ENCODE results near the gene SLC37A1. TPM values are rescaled to one million over a fixed set of nuclear protein-coding genes. Genes with fewer than 3 reads are reported as not detected.

The SLC37A1 gene
- total and polyA plus RNA-seq, 2 of the 13 experiments (the other 11 are each of a cell fraction or from before 2014, with no cell fraction given): 0.22 to 0.40 TPM

DNA sequence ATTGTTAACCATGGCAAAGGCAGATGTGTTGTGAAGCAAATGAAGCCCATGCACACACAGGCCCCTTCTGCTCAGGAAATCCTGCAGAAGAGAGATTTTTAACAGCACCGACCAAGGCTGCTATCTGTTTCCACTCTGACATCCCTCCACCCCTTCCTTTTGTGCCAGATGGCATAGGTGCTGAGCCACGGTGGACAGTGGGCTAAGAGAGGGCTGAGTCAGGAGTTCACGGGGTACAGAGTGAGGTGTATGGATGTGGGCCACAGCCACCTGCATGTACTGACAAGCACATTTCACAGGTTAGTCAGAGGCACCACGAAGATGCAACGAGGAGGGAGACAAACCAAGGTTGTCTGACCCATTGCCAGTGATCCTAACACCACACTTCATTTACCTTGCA, 27.1 kb upstream of the SLC37A1 start:
- Histone ChIP-seq H4K20me1 (ENCODE audit: insufficient read depth, low read length) (no peaks in the 10 kb centered on the region), H2AFZ (ENCODE audit: low read length) (no peak overlapping the region), H3K4me1 (ENCODE audit: insufficient read depth, low read length) (no peaks in the 10 kb centered on the region), H3K27me3 (ENCODE audit: control insufficient read depth in 1 of 2, insufficient read depth in 2 of 2, low read length in 2 of 2) (peaks cover 1 to 19% of the 10 kb centered on the region in 2 experiments; a peak in 2 of 5 replicates), H3K9me3 (ENCODE audit: low read length) (0 out of 2 replicates have a peak, but pooled peaks cover 5% of the 10 kb centered on the region), H3K4me3 (replicated peaks in 1 of 3; ENCODE audit: insufficient read depth in 1 of 3, low read depth in 2 of 3, low read length in 3 of 3) (no peak overlapping the region), H3K79me2 (ENCODE audit: insufficient read depth, low read length) (no peaks in the 10 kb centered on the region), H3K36me3 (replicated peaks in 1 of 2; ENCODE audit: control insufficient read depth in 1 of 2, insufficient read depth in 2 of 2, low read length in 2 of 2) (no peaks in the 10 kb centered on the region), H3K9ac (ENCODE audit: insufficient read depth, low read depth, low read length) (no peak overlapping the region), H3K27ac (ENCODE audit: extremely low read length, insufficient read depth, low read length) (no peak overlapping the region), H3K4me2 (ENCODE audit: low read depth, low read length) (no peak overlapping the region)
- ATAC-seq (no peak), FAIRE-seq (no peak), DNase-seq (ENCODE audit: low spot score) (no peak)
- CTCF ChIA-PET (ENCODE audit: low intra/inter-chr PET ratio, low total read pairs): no interaction called here
- no TSS peak for BruUV-seq (replicated peaks)
- in situ Hi-C loops (cut with HindIII; ENCODE audit: extremely low pct_ligation_motif_present, low pct_unique_long_range_greater_than_20kb): no loop called here
- 0% methylated on average over 5 of the region's 5 CpGs for WGBS (ENCODE audit: low lambda C conversion rate)
- intact Hi-C loops (cut with micrococcal nuclease; ENCODE audit: unreplicated experiment): no loop called here
- TF ChIP-seq, protein P1, sequence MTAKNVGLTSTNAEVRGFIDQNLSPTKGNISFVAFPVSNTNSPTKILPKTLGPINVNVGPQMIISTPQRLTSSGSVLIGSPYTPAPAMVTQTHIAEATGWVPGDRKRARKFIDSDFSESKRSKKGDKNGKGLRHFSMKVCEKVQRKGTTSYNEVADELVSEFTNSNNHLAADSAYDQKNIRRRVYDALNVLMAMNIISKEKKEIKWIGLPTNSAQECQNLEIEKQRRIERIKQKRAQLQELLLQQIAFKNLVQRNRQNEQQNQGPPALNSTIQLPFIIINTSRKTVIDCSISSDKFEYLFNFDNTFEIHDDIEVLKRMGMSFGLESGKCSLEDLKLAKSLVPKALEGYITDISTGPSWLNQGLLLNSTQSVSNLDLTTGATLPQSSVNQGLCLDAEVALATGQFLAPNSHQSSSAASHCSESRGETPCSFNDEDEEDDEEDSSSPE (CRISPR knock-in tag; IDR thresholded peaks at IDR 0.05): no peak
- TF ChIP-seq ZNF768 (CRISPR knock-in tag; IDR thresholded peaks at IDR 0.05) (no peak), SP4 (CRISPR knock-in tag; IDR thresholded peaks at IDR 0.05) (no peak), ZNF407 (CRISPR knock-in tag; IDR thresholded peaks at IDR 0.05; ENCODE audit: not compliant biosample characterization) (no peak), PLRG1 (conservative IDR thresholded peaks at IDR 0.05) (no peak), KLF16 (CRISPR knock-in tag; IDR thresholded peaks at IDR 0.05) (no peak), ZBTB21 (CRISPR knock-in tag; IDR thresholded peaks at IDR 0.05) (no peak), MYPOP (CRISPR knock-in tag; IDR thresholded peaks at IDR 0.05) (no peak), NCOA5 (CRISPR knock-in tag; IDR thresholded peaks at IDR 0.05) (no peak), HDAC2 (CRISPR knock-in tag; IDR thresholded peaks at IDR 0.05) (no peak), ZNF605 (CRISPR knock-in tag; IDR thresholded peaks at IDR 0.05) (no peak), GATA4 (IDR thresholded peaks at IDR 0.05; ENCODE audit: borderline replicate concordance, low read depth) (no peak), RCOR2 (CRISPR knock-in tag; IDR thresholded peaks at IDR 0.05) (no peak), EED (CRISPR knock-in tag; IDR thresholded peaks at IDR 0.05) (no peak), ELF4 (CRISPR knock-in tag; IDR thresholded peaks at IDR 0.05; ENCODE audit: borderline replicate concordance) (no peak), ZNF101 (CRISPR knock-in tag; IDR thresholded peaks at IDR 0.05; ENCODE audit: borderline replicate concordance, low read depth) (no peak)
- POLR2A ChIA-PET: no interaction called here

Measured in HepG2 (cell line).